OCI-LY1 (cell line): ENCODE results near the gene ZNF536.
"Not testable (repeated sequence)": the region's sequence is repeated elsewhere in the genome, so short reads cannot be mapped to it uniquely, and the experiment has no call there.

Source experiments
- H2AFZ ChIP-seq: fragments of 200-600 bp; sonication (generic), shearing (Covaris generic); 2 replicates; pipeline ENCODE4 v1.6.0; 2014; ENCODE audit warnings: antibody characterized with exemption, mild to moderate bottlenecking, low read length
- H3F3A ChIP-seq: fragments of 200-600 bp; sonication (generic), shearing (Covaris generic); 2 replicates; pipeline ENCODE4 v1.6.0; 2014; ENCODE audit warnings: mild to moderate bottlenecking, antibody characterized with exemption, low read length, moderate library complexity; ENCODE audit not compliant: insufficient read depth
- H3K27ac ChIP-seq: fragments of 200-600 bp; sonication (generic); 2 replicates; pipeline ENCODE4 v1.5.1; 2014; ENCODE audit warnings: low read length, mixed run types, mild to moderate bottlenecking, low read depth; ENCODE audit not compliant: poor library complexity, severe bottlenecking
- H3K27me3 ChIP-seq: fragments of 200-600 bp; sonication (generic); 2 replicates; pipeline ENCODE4 v1.6.0; 2014; ENCODE audit warnings: antibody characterized with exemption, mild to moderate bottlenecking, low read length, moderate library complexity; ENCODE audit not compliant: insufficient read depth
- H3K36me3 ChIP-seq: fragments of 200-600 bp; sonication (generic); 2 replicates; pipeline ENCODE4 v1.6.1; 2014; ENCODE audit warnings: mild to moderate bottlenecking, antibody characterized with exemption, low read length, moderate library complexity, mixed read lengths; ENCODE audit not compliant: insufficient read depth
- H3K4me1 ChIP-seq: fragments of 200-600 bp; sonication (generic); 2 replicates; pipeline ENCODE4 v1.5.1; 2014; ENCODE audit warnings: mild to moderate bottlenecking, low read length, moderate library complexity; ENCODE audit not compliant: insufficient read depth, severe bottlenecking
- H3K4me2 ChIP-seq: fragments of 200-600 bp; sonication (generic), shearing (Covaris generic); 2 replicates; pipeline ENCODE4 v1.6.1; 2014; ENCODE audit warnings: low read length
- H3K4me3 ChIP-seq: fragments of 200-600 bp; sonication (generic); 2 replicates; pipeline ENCODE4 v1.5.1; 2014; ENCODE audit warnings: low read length, low read depth, mild to moderate bottlenecking, mixed read lengths; ENCODE audit not compliant: poor library complexity, severe bottlenecking
- H3K79me2 ChIP-seq: fragments of 200-600 bp; shearing (Covaris generic); 2 replicates; pipeline ENCODE4 v1.6.1; 2016; ENCODE audit warnings: mixed run types, low read length, mixed read lengths; ENCODE audit not compliant: insufficient read depth
- H3K9ac ChIP-seq: fragments of 200-600 bp; sonication (generic), shearing (Covaris generic); 2 replicates; pipeline ENCODE4 v1.6.1; 2014; ENCODE audit warnings: mild to moderate bottlenecking, low read length, mixed read lengths
- H3K9me2 ChIP-seq: fragments of 200-600 bp; sonication (generic), shearing (Covaris generic); 2 replicates; pipeline ENCODE4 v1.6.1; 2014; ENCODE audit warnings: low read depth, mild to moderate bottlenecking, low read length, mixed read lengths
- H3K9me3 ChIP-seq: fragments of 200-600 bp; shearing (Covaris generic); 2 replicates; pipeline ENCODE4 v1.6.1; 2014; ENCODE audit warnings: low read length, mixed read lengths
- H4K20me1 ChIP-seq: fragments of 200-600 bp; sonication (generic), shearing (Covaris generic); 2 replicates; pipeline ENCODE4 v1.6.0; 2016; ENCODE audit warnings: mild to moderate bottlenecking, low read length; ENCODE audit not compliant: insufficient read depth
- EZH2 ChIP-seq: fragments of 200-600 bp; sonication (generic), shearing (Covaris generic); IDR thresholded peaks from 2 replicates; pipeline ENCODE4 v1.8.0; 2017; ENCODE audit warnings: borderline replicate concordance, mixed run types, mild to moderate bottlenecking, antibody characterized with exemption, low read length, moderate library complexity, mixed read lengths
- TF ChIP-seq, protein P1 (sequence below): fragments of 200-600 bp; sonication (generic), shearing (Covaris generic); IDR thresholded peaks from 2 replicates; pipeline ENCODE4 v1.5.1; 2017; ENCODE audit warnings: mild to moderate bottlenecking, antibody characterized with exemption, low read length, moderate library complexity, mixed read lengths

The ZNF536 gene

DNA sequence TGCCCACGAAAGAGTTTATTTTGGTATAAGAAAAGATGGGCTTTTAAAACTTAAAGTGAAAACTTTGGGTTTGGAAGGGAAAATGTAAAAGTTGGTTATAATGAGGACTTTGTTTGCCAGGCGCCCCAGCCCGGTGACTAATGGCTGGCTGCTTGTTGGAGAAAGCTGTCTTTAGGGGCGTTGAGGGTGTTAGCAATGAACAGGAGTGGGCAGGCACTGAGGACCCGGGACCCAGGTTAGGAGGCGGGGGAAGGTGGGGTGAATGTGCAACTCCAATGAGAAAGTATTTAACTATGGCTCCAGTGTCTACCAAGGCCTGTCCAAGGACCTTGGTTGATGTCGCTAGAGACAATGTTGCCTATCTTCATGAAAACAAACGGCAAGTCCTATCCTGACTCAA is 118.6 kb downstream of the ZNF536 start:
- Histone ChIP-seq H3K4me1 (no peaks in the 10 kb centered on the region), H3K36me3 (no peaks in the 10 kb centered on the region), H3K79me2 (no peaks in the 10 kb centered on the region), H2AFZ (no peak overlapping the region), H4K20me1 (no peaks in the 10 kb centered on the region), H3K9ac (no peak overlapping the region), H3K9me3 (no peaks in the 10 kb centered on the region), H3K9me2 (no peaks in the 10 kb centered on the region), H3K27me3 (no peaks in the 10 kb centered on the region), H3K4me3 (no peak overlapping the region), H3F3A (no peaks in the 10 kb centered on the region), H3K4me2 (no peak overlapping the region), H3K27ac (no peak overlapping the region)
- TF ChIP-seq EZH2, result no peak
- TF ChIP-seq, protein P1, sequence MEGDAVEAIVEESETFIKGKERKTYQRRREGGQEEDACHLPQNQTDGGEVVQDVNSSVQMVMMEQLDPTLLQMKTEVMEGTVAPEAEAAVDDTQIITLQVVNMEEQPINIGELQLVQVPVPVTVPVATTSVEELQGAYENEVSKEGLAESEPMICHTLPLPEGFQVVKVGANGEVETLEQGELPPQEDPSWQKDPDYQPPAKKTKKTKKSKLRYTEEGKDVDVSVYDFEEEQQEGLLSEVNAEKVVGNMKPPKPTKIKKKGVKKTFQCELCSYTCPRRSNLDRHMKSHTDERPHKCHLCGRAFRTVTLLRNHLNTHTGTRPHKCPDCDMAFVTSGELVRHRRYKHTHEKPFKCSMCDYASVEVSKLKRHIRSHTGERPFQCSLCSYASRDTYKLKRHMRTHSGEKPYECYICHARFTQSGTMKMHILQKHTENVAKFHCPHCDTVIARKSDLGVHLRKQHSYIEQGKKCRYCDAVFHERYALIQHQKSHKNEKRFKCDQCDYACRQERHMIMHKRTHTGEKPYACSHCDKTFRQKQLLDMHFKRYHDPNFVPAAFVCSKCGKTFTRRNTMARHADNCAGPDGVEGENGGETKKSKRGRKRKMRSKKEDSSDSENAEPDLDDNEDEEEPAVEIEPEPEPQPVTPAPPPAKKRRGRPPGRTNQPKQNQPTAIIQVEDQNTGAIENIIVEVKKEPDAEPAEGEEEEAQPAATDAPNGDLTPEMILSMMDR, result no peak

DNA sequence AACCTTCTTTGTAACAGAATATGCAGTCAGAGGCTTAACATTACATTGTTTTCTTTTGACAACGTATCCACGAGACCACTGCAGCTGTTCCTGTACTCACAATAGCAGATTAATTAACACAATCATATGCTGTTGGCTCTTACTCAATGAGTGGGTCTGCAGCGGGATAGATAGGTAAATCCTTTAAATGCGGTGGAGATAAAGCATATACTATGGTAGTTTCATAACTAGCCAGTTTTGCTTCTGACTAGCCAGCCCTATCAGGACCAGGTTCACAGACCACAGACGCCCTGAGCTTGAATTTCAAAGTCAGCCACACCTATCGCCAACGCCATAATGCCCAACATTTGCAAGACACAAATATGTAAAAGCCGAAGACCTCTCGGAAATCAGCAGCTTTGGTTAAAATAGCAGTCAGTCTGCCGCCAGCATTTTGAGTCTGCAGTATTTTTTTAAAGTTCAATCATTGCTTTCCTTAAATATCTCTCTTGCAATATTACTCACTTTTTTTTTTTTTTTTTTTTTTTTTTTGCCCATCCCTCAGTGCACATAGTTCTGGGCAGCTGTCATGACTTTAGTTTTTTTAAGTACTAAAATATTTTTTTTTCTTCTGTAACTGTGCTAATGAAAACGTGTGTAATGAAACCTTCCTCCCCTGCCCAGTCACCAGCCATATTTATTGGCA is 120.5 kb downstream of the ZNF536 start:
- H3K27me3 ChIP-seq, result no peaks in the 10 kb centered on the region
- H3K4me1 ChIP-seq, result no peaks in the 10 kb centered on the region
- no peaks in the 10 kb centered on the region for H3K36me3 ChIP-seq
- H3K4me2 ChIP-seq, result no peak overlapping the region
- H4K20me1 ChIP-seq, result no peaks in the 10 kb centered on the region
- TF ChIP-seq, protein P1, result no peak
- no peak for TF ChIP-seq EZH2
- H3K79me2 ChIP-seq, result no peaks in the 10 kb centered on the region
- H3K9me2 ChIP-seq, result no peaks in the 10 kb centered on the region
- H3K27ac ChIP-seq, result no peak overlapping the region
- no peaks in the 10 kb centered on the region for H3F3A ChIP-seq
- no peak overlapping the region for H2AFZ ChIP-seq
- H3K4me3 ChIP-seq, result no peak overlapping the region
- H3K9me3 ChIP-seq, result no peaks in the 10 kb centered on the region
- H3K9ac ChIP-seq, result no peak overlapping the region

GRCh38 chr19:30497034-30497433 is 124.8 kb downstream of the ZNF536 start:
- Histone ChIP-seq H2AFZ (no peak overlapping the region), H3K27ac (no peak overlapping the region), H4K20me1 (no peaks in the 10 kb centered on the region), H3K9me2 (no peaks in the 10 kb centered on the region), H3K4me1 (no peaks in the 10 kb centered on the region), H3K79me2 (no peaks in the 10 kb centered on the region), H3K4me2 (no peak overlapping the region), H3K9ac (no peak overlapping the region), H3K9me3 (no peaks in the 10 kb centered on the region), H3K36me3 (no peaks in the 10 kb centered on the region), H3F3A (no peaks in the 10 kb centered on the region), H3K27me3 (no peaks in the 10 kb centered on the region), H3K4me3 (no peak overlapping the region)
- no peak for TF ChIP-seq EZH2
- TF ChIP-seq, protein P1, result no peak

- H3K9ac ChIP-seq, H4K20me1 ChIP-seq, H3K4me3 ChIP-seq, H2AFZ ChIP-seq, H3K27ac ChIP-seq, H3K4me1 ChIP-seq, H3K79me2 ChIP-seq, H3K9me3 ChIP-seq, H3K36me3 ChIP-seq, H3K9me2 ChIP-seq, H3K27me3 ChIP-seq, H3F3A ChIP-seq, H3K4me2 ChIP-seq: not testable (repeated sequence)
Measured at GRCh38 chr19:30498085-30498484, 125.9 kb downstream of the ZNF536 start.
